ENCODE data around the gene TRAPPC2L. TPM values are rescaled to one million over a fixed set of nuclear protein-coding genes. Genes with fewer than 3 reads are reported as not detected.

Gene TRAPPC2L
- total RNA-seq, 2 donors from 2014 or later = 110 TPM

- no peaks in the 10 kb centered on the region for H3K4me1 Mint-ChIP-seq
- no peak overlapping the region for H3K9ac ChIP-seq (ENCODE audit: extremely low read depth, low read length, poor library complexity, severe bottlenecking)
- no peaks in the 10 kb centered on the region for H3K9me3 Mint-ChIP-seq
- no peaks in the 10 kb centered on the region for H3K36me3 ChIP-seq (ENCODE audit: control insufficient read depth, insufficient read depth, low read length)
- TF ChIP-seq, protein P1, sequence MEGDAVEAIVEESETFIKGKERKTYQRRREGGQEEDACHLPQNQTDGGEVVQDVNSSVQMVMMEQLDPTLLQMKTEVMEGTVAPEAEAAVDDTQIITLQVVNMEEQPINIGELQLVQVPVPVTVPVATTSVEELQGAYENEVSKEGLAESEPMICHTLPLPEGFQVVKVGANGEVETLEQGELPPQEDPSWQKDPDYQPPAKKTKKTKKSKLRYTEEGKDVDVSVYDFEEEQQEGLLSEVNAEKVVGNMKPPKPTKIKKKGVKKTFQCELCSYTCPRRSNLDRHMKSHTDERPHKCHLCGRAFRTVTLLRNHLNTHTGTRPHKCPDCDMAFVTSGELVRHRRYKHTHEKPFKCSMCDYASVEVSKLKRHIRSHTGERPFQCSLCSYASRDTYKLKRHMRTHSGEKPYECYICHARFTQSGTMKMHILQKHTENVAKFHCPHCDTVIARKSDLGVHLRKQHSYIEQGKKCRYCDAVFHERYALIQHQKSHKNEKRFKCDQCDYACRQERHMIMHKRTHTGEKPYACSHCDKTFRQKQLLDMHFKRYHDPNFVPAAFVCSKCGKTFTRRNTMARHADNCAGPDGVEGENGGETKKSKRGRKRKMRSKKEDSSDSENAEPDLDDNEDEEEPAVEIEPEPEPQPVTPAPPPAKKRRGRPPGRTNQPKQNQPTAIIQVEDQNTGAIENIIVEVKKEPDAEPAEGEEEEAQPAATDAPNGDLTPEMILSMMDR (conservative IDR thresholded peaks at IDR 0.05) = no peak
- no peak overlapping the region for H3K4me3 ChIP-seq (ENCODE audit: low read length)
- no peak overlapping the region for H3K27ac Mint-ChIP-seq
- WGBS, 2 experiments (ENCODE audit: insufficient coverage in 1 of 2, insufficient read length in 1 of 2) = 86 to 90% methylated on average over 26 to 44 of the region's 44 CpGs
- DNase-seq = no peak
- no peak overlapping the region for H3K27ac ChIP-seq (ENCODE audit: low read depth, low read length)
- no peaks in the 10 kb centered on the region for H3K27me3 ChIP-seq (ENCODE audit: control insufficient read depth, insufficient read depth, low read length, poor library complexity, severe bottlenecking)
- no peaks in the 10 kb centered on the region for H3K36me3 Mint-ChIP-seq (ENCODE audit: low read depth)
- H3K4me1 ChIP-seq (ENCODE audit: control insufficient read depth, insufficient read depth, low read length) = no peaks in the 10 kb centered on the region
- no peak overlapping the region for H3K4me3 Mint-ChIP-seq
- H3K27me3 Mint-ChIP-seq (ENCODE audit: insufficient read depth) = no peaks in the 10 kb centered on the region
- H3K9me3 ChIP-seq (ENCODE audit: control insufficient read depth, low read length) = no peaks in the 10 kb centered on the region
Observed at GRCh38 chr16:88909431-88910210, 52.7 kb downstream of the TRAPPC2L start.

DNA sequence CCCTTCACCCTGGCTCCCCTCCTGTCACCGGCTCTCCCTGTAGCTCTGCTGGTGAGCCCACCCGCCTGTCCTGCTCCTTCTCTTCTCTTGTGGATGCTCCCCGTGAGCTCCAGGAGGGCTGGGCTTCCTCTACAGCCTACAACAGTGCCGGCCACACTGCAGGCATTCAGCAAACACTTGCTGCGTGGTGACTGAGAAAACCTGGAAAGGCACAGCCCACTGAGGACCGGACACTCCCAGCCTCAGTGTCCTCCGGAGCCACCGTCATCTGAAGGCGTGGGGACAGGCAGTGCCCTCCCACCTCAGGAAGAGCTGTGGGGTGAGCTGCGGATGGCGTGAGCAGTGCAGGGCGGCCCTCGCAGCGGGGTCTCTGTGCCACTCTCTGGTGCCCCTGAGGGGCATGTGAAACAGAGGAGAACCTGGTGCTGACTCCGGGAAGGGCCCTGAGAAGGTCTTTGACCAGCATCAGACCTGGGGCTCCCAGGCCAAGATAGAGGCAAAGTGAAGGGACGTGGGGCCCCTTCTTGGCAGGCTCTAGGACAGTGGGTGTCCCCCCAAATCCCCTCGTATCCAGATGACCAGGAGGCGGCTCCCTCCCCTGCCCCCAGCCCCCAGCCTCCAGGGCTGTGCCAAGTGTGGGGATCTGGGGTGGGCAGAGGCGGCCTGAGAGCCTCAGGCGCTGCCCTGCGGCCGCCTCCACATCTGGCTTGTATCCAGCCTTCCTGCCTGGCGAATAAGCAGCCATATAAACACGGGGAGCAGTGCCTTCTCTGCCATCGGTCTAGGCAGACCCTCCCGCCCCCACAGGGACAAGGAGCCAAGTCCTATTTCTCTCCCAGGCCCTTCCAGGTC lies 53.6 kb downstream of the TRAPPC2L start:
- H3K4me1 Mint-ChIP-seq = no peaks in the 10 kb centered on the region
- no peaks in the 10 kb centered on the region for H3K4me1 ChIP-seq (ENCODE audit: control insufficient read depth, insufficient read depth, low read length)
- no peak overlapping the region for H3K4me3 Mint-ChIP-seq
- H3K9me3 Mint-ChIP-seq = no peaks in the 10 kb centered on the region
- H3K27me3 ChIP-seq (ENCODE audit: control insufficient read depth, insufficient read depth, low read length, poor library complexity, severe bottlenecking) = no peaks in the 10 kb centered on the region
- 81 to 82% methylated on average over 13 to 26 of the region's 26 CpGs for WGBS, 2 experiments (ENCODE audit: insufficient coverage in 1 of 2, insufficient read length in 1 of 2)
- H3K9me3 ChIP-seq (ENCODE audit: control insufficient read depth, low read length) = no peaks in the 10 kb centered on the region
- TF ChIP-seq, protein P1 (conservative IDR thresholded peaks at IDR 0.05) = no peak
- no peak for DNase-seq
- no peaks in the 10 kb centered on the region for H3K36me3 Mint-ChIP-seq (ENCODE audit: low read depth)
- no peak overlapping the region for H3K4me3 ChIP-seq (ENCODE audit: low read length)
- H3K27ac ChIP-seq (ENCODE audit: low read depth, low read length) = no peak overlapping the region
- H3K36me3 ChIP-seq (ENCODE audit: control insufficient read depth, insufficient read depth, low read length) = no peaks in the 10 kb centered on the region
- no peaks in the 10 kb centered on the region for H3K27me3 Mint-ChIP-seq (ENCODE audit: insufficient read depth)
- H3K27ac Mint-ChIP-seq = no peak overlapping the region
- H3K9ac ChIP-seq (ENCODE audit: extremely low read depth, low read length, poor library complexity, severe bottlenecking) = no peak overlapping the region

DNA sequence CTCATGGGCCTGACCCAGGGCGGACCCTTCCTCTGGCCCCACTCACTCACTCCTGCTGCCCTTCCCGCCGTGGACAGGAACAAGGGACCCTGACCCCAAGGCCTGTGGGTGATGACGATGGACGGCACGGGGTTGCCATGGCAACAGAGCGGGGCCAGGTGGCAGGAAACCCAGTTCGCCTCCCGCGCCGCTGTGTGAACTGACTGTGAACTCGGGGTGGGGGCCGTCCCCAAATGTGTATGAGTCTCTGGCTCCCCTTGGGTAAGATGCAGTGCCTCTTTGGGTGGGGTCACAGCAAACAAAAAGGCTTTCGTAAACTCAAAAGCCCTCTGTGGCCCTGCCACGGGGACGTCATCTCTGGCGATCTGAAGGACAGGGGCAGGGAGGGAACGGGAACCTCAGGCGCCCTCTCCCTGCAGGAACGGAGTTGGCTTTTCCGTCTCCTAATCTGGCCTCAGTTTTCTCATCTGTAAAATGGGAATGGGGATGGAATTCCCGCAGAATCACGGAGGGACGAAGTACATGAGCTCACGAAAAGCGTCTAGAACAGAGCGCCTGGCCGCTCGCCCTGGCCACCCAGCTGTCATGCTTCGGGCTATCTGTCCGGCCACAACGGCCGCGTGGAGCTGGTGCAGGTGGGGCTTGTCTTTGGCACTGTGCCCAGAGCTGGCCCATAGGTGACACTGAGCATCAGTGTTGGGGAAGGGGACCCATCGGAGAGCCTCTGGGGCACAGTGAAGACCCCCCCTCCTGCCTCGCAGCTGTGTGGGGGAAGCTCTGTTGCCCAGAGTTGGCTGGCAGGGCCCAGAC lies 54.4 kb downstream of the TRAPPC2L start:
- Histone ChIP-seq H3K4me1 (ENCODE audit: control insufficient read depth, insufficient read depth, low read length) (no peaks in the 10 kb centered on the region), H3K27me3 (ENCODE audit: control insufficient read depth, insufficient read depth, low read length, poor library complexity, severe bottlenecking) (no peaks in the 10 kb centered on the region), H3K27ac (ENCODE audit: low read depth, low read length) (no peak overlapping the region), H3K4me3 (ENCODE audit: low read length) (no peak overlapping the region), H3K9ac (ENCODE audit: extremely low read depth, low read length, poor library complexity, severe bottlenecking) (no peak overlapping the region), H3K9me3 (ENCODE audit: control insufficient read depth, low read length) (no peaks in the 10 kb centered on the region), H3K36me3 (ENCODE audit: control insufficient read depth, insufficient read depth, low read length) (no peaks in the 10 kb centered on the region)
- DNase-seq = no peak
- Mint-ChIP-seq H3K36me3 (ENCODE audit: low read depth) (no peaks in the 10 kb centered on the region), H3K4me3 (no peak overlapping the region), H3K4me1 (no peaks in the 10 kb centered on the region), H3K27ac (no peak overlapping the region), H3K9me3 (no peaks in the 10 kb centered on the region), H3K27me3 (ENCODE audit: insufficient read depth) (no peaks in the 10 kb centered on the region)
- 88 to 91% methylated on average over 30 to 36 of the region's 36 CpGs for WGBS, 2 experiments (ENCODE audit: insufficient coverage in 1 of 2, insufficient read length in 1 of 2)
- TF ChIP-seq, protein P1 (conservative IDR thresholded peaks at IDR 0.05) = no peak
